ENCODE measurements around the gene EBPL.
A peak's percentile ranks its signal among the peaks of the same experiment; 100 is the strongest.
"Not testable (repeated sequence)": the region's sequence is repeated elsewhere in the genome, so short reads cannot be mapped to it uniquely, and the experiment has no call there.

EBPL gene

GRCh38 chr13:49632156-49632555, 59.1 kb downstream of the EBPL start:
- DNase-seq = no peak

- DNase-seq = no peak
Observed at GRCh38 chr13:49630580-49630979, 60.7 kb downstream of the EBPL start.

- DNase-seq = no peak
Observed at GRCh38 chr13:49629947-49630346, 61.3 kb downstream of the EBPL start.

- no peak for DNase-seq
Observed at GRCh38 chr13:49629196-49629938, 61.9 kb downstream of the EBPL start.

- DNase-seq = peak; percentile 78
Observed at GRCh38 chr13:49627831-49628652, 63.2 kb downstream of the EBPL start, which contains the start of gene ARL11. TSS of gene ARL11 (plus strand) at chr13:49628507. CDS start at chr13:49630448, 1,941 bp downstream.

- DNase-seq = no peak
Observed at GRCh38 chr13:49625392-49626079, 65.8 kb downstream of the EBPL start.

GRCh38 chr13:49624229-49624628, 67.1 kb downstream of the EBPL start:
- DNase-seq = no peak

- no peak for DNase-seq
Observed at GRCh38 chr13:49622174-49622946, 68.9 kb downstream of the EBPL start.

GRCh38 chr13:49620170-49620621, 71.1 kb downstream of the EBPL start:
- no peak for DNase-seq

- no peak for DNase-seq
Observed at GRCh38 chr13:49616676-49617065, 74.6 kb downstream of the EBPL start.

- no peak for DNase-seq
Observed at GRCh38 chr13:49615836-49616675, 75.2 kb downstream of the EBPL start.

- not testable (repeated sequence) for DNase-seq
Observed at GRCh38 chr13:49612042-49612441, 79.2 kb downstream of the EBPL start.

Measured in CD4-positive, alpha-beta T cell treated with Interleukin-15 for 1 hour (primary cell).